Neutrophil (primary cell): Measurements from ENCODE around the gene C8G.

Experiments used
- H3K27ac ChIP-seq: fragments of 200-600 bp; sonication (generic); 2 replicates; pipeline ENCODE4 v1.5.1; 2016; ENCODE audit warnings: mild to moderate bottlenecking, moderate library complexity
- H3K27me3 ChIP-seq: fragments of 200-600 bp; sonication (generic); 2 replicates; pipeline ENCODE4 v1.6.0; 2016; ENCODE audit warnings: mild to moderate bottlenecking
- H3K36me3 ChIP-seq: fragments of 200-600 bp; sonication (generic); 2 replicates; pipeline ENCODE4 v1.5.1; 2017
- H3K4me1 ChIP-seq, 2 experiments: fragments of 200-600 bp in 1 of 2; sonication (generic) in 1 of 2; 1 replicate in 1 of 2; 2 replicates in 1 of 2; pipeline versions ENCODE4 v1.5.1 to v1.6.1; 2013 to 2016; ENCODE audit warnings: low read depth in 1 of 2, low read length in 1 of 2, mild to moderate bottlenecking in 1 of 2, moderate library complexity in 1 of 2; ENCODE audit not compliant: control insufficient read depth in 1 of 2, insufficient read depth in 1 of 2
- H3K4me3 ChIP-seq, 2 experiments: fragments of 200-600 bp in 1 of 2; sonication (generic) in 1 of 2; 1 replicate in 1 of 2; 2 replicates in 1 of 2; pipeline ENCODE4 v1.5.1; 2013 to 2016; ENCODE audit warnings: low read depth in 1 of 2, low read length in 1 of 2, mild to moderate bottlenecking in 1 of 2, moderate library complexity in 1 of 2
- H3K9me3 ChIP-seq: fragments of 200-600 bp; sonication (generic); 2 replicates; pipeline ENCODE4 v1.5.1; 2016
- TF ChIP-seq, protein P1 (sequence below): fragments of 200-600 bp; sonication (generic); IDR thresholded peaks from 2 replicates; pipeline ENCODE4 v1.5.1; 2016; ENCODE audit warnings: antibody characterized with exemption

Gene C8G

DNA sequence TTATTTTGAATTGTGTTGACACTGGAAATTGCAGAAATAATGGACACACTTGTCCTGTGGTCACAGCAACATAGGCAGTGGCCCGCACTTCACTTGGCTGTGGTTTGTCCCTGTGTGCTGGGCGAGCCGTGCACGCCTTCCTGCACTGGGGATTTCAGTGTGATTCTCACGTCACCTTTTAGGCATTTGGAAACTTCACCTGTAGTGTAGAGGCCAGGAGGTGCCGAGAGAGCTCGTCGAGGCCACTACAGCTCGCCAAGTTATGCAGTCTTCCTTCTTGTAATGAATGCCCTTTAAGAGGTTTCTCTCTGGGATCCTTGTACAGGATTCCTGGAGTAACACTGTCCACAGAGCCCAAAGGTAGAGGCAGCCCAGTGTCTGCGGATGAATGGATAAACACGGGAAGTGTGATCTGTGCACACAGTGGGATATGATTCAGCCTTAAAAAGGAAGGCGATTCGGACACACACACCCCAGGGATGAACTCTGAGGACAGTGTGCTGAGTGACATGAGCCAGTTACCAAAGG is 44.0 kb upstream of the C8G start:
- H3K4me1 ChIP-seq = peaks cover 0 to 11% of the 10 kb centered on the region in 2 experiments
- H3K36me3 ChIP-seq = peaks cover 60% of the 10 kb centered on the region
- H3K9me3 ChIP-seq = no peaks in the 10 kb centered on the region
- H3K27me3 ChIP-seq = no peaks in the 10 kb centered on the region
- no peak overlapping the region for H3K4me3 ChIP-seq
- no peak overlapping the region for H3K27ac ChIP-seq
- TF ChIP-seq, protein P1, sequence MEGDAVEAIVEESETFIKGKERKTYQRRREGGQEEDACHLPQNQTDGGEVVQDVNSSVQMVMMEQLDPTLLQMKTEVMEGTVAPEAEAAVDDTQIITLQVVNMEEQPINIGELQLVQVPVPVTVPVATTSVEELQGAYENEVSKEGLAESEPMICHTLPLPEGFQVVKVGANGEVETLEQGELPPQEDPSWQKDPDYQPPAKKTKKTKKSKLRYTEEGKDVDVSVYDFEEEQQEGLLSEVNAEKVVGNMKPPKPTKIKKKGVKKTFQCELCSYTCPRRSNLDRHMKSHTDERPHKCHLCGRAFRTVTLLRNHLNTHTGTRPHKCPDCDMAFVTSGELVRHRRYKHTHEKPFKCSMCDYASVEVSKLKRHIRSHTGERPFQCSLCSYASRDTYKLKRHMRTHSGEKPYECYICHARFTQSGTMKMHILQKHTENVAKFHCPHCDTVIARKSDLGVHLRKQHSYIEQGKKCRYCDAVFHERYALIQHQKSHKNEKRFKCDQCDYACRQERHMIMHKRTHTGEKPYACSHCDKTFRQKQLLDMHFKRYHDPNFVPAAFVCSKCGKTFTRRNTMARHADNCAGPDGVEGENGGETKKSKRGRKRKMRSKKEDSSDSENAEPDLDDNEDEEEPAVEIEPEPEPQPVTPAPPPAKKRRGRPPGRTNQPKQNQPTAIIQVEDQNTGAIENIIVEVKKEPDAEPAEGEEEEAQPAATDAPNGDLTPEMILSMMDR = no peak

DNA sequence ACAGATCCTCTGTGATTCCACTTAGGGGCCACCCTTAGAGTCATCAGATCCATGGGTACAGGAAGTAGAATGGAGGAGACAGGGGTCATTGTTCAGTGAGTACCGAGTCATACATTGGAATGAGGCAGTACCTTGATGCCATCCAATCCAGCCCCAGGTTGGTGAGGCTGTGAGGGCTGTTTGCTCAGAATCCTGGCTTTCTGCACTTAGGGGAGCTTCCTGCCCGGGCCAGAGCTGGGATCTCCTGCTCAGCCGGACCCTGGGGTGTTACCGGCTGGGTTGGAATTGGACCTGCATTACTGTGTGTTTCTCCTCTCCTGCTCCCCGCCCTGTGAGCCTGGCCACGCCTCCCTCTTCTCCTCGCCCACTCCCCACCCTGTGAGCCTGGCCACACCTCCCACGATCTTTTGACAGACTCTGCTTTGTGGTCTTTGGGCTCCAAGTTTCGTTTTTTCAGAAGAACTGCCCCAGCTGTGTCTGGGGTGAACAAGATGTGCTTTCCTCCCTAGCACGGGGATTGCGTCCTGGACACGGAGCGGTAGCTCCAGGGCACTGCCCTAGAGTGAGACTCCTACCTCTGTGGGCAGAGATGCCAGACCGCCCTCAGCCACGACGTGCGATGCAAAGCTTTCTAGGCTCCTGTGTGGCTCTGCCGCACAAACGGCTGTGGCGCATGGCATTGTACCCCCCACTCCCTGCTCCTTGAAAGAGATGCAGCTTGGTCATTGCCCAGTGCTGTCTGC is 43.4 kb upstream of the C8G start:
- H3K4me3 ChIP-seq = no peak overlapping the region
- no peaks in the 10 kb centered on the region for H3K27me3 ChIP-seq
- TF ChIP-seq, protein P1 = no peak
- H3K9me3 ChIP-seq = no peaks in the 10 kb centered on the region
- peaks cover 0 to 11% of the 10 kb centered on the region in 2 experiments for H3K4me1 ChIP-seq
- H3K36me3 ChIP-seq = peaks cover 63% of the 10 kb centered on the region
- no peak overlapping the region for H3K27ac ChIP-seq

DNA sequence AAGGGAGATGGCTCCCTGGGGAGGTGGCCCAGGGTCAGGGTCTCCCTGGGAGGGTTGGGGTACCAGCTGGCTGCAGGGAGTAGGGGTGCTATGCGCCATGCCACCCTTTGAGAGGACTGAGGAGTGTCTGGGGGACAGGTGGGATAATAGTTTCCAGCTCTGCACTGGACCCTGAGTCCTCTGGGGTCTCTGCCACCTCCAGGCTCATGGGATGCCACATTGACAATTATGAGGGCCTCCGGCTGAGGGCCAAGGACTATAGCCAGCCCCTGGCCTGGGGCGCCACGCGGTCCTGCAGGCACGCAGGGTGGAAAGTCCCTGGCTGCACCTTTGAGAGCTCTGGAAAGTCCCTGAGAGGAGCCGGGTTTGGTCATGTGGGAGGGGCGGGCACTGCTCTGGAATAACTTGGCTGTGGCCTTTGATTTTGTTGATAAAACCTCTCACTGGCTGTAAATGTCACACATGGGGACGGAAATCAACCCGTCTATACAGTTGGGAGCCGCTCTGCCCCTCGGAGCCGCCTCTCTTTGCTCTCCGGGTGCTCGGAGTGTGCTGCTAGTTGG is 42.7 kb upstream of the C8G start:
- Histone ChIP-seq H3K27ac (no peak overlapping the region), H3K9me3 (no peaks in the 10 kb centered on the region), H3K36me3 (peaks cover 69% of the 10 kb centered on the region), H3K4me1 (peaks cover 0 to 11% of the 10 kb centered on the region in 2 experiments), H3K27me3 (no peaks in the 10 kb centered on the region), H3K4me3 (no peak overlapping the region)
- TF ChIP-seq, protein P1 = no peak

DNA sequence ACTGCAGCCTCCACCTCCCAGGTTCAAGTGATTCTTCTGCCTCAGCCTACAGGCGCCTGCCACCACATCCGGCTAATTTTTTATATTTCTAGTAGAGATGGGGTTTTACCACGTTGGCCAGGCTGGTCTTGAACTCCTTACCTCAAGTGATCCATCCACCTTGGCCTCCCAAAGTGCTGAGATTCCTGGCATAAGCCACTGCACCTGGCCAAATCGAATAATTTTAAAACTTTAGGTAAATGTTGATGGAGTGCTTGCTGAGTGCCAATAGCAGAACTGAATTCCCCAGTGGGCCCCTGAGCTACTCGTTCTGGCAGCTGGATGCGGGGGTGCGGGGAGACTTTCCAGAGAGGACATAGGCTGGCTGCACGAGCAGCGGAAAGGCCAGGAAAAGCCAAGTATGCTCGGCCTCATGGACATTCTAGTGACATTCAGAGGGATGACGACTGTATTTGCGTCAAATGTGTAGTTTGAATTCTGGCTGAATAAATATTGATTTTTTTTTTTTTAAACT is 41.9 kb upstream of the C8G start:
- no peak overlapping the region for H3K4me3 ChIP-seq
- H3K4me1 ChIP-seq = peaks cover 0 to 11% of the 10 kb centered on the region in 2 experiments
- peaks cover 77% of the 10 kb centered on the region for H3K36me3 ChIP-seq
- TF ChIP-seq, protein P1 = no peak
- H3K9me3 ChIP-seq = no peaks in the 10 kb centered on the region
- H3K27me3 ChIP-seq = no peaks in the 10 kb centered on the region
- no peak overlapping the region for H3K27ac ChIP-seq

DNA sequence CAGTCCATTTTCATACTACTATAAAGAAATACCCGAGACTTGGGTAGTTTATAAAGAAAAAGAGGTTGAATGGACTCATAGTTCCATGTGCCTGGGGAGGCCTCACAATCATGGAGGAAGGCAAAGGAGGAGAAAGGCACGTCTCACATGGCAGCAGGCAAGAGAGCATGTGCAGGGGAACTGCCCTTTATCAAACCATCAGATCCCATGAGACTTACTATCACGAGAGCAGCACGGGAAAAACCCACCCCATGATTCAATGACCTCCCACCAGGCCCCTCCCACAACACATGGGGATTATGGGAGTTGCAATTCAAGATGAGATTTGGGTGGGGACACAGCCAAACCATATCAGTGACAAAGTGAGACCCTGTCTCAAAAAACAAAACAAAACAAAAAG is 38.8 kb upstream of the C8G start:
- no peaks in the 10 kb centered on the region for H3K9me3 ChIP-seq
- peaks cover 65% of the 10 kb centered on the region for H3K36me3 ChIP-seq
- no peak overlapping the region for H3K4me3 ChIP-seq
- no peaks in the 10 kb centered on the region for H3K27me3 ChIP-seq
- TF ChIP-seq, protein P1 = no peak
- H3K4me1 ChIP-seq = peaks cover under 1 to 7% of the 10 kb centered on the region in 2 experiments
- H3K27ac ChIP-seq = no peak overlapping the region
